H9 (cell line): ENCODE measurements around the gene GRID1. TPM values are rescaled to one million over a fixed set of nuclear protein-coding genes. Genes with fewer than 3 reads are reported as not detected.

Experiments
- DNase-seq: peaks from one replicate; pipeline ENCODE4 v3.0.0-alpha.2; 2017
- H2AFZ ChIP-seq: one replicate; pipeline ENCODE4 v1.6.1; 2013; ENCODE audit warnings: mild to moderate bottlenecking, low read length, control low read depth, moderate library complexity
- H2AK5ac ChIP-seq: 2 replicates; pipeline ENCODE4 v1.6.1; 2013; ENCODE audit warnings: low read length, control low read depth, mixed read lengths; ENCODE audit not compliant: insufficient read length
- H2BK120ac ChIP-seq: one replicate; pipeline ENCODE4 v1.6.1; 2013; ENCODE audit warnings: low read depth, mild to moderate bottlenecking, low read length, control low read depth, inconsistent platforms; ENCODE audit not compliant: poor library complexity, severe bottlenecking
- H2BK12ac ChIP-seq: 2 replicates; pipeline ENCODE4 v1.6.1; 2013; ENCODE audit warnings: low read length, control low read depth, mixed read lengths, low read depth; ENCODE audit not compliant: insufficient read length
- H2BK15ac ChIP-seq: 2 replicates; pipeline ENCODE4 v1.6.1; 2013; ENCODE audit warnings: low read depth, low read length, control low read depth
- H2BK20ac ChIP-seq: one replicate; pipeline ENCODE4 v1.6.1; 2013; ENCODE audit warnings: low read depth, mild to moderate bottlenecking, low read length, control low read depth, inconsistent platforms; ENCODE audit not compliant: poor library complexity, severe bottlenecking
- H2BK5ac ChIP-seq: 2 replicates; pipeline ENCODE4 v1.6.1; 2013; ENCODE audit warnings: low read length, control low read depth, mixed read lengths; ENCODE audit not compliant: insufficient read length
- H3K14ac ChIP-seq: 2 replicates; pipeline ENCODE4 v1.6.1; 2013; ENCODE audit warnings: low read length, control low read depth; ENCODE audit not compliant: insufficient read depth
- H3K18ac ChIP-seq: 2 replicates; pipeline ENCODE4 v1.6.1; 2013; ENCODE audit warnings: low read depth, mild to moderate bottlenecking, mixed read lengths, low read length, control low read depth; ENCODE audit not compliant: insufficient read length
- H3K23ac ChIP-seq: 2 replicates; pipeline ENCODE4 v1.6.1; 2013; ENCODE audit warnings: low read length, control low read depth, mixed read lengths, low read depth; ENCODE audit not compliant: insufficient read length
- H3K23me2 ChIP-seq: 2 replicates; pipeline ENCODE4 v1.6.1; 2013; ENCODE audit warnings: low read depth, mild to moderate bottlenecking, mixed read lengths, low read length, control low read depth; ENCODE audit not compliant: insufficient read length, poor library complexity, severe bottlenecking
- H3K27ac ChIP-seq: 2 replicates; pipeline ENCODE4 v1.5.1; 2013; ENCODE audit warnings: low read length, control low read depth, mixed read lengths, low read depth; ENCODE audit not compliant: insufficient read length
- H3K27me3 ChIP-seq: 2 replicates; pipeline ENCODE4 v1.6.1; 2013; ENCODE audit warnings: low read length, control low read depth, inconsistent platforms; ENCODE audit not compliant: insufficient read depth
- H3K4ac ChIP-seq: 2 replicates; pipeline ENCODE4 v1.6.1; 2013; ENCODE audit warnings: low read depth, mild to moderate bottlenecking, control low read depth, inconsistent platforms, low read length, moderate library complexity
- H3K4me1 ChIP-seq: 2 replicates; pipeline ENCODE4 v1.6.1; 2013; ENCODE audit warnings: low read length, control low read depth, inconsistent platforms; ENCODE audit not compliant: insufficient read depth
- H3K4me2 ChIP-seq: 2 replicates; pipeline ENCODE4 v1.6.1; 2013; ENCODE audit warnings: low read length, control low read depth, mixed read lengths; ENCODE audit not compliant: insufficient read length, insufficient read depth
- H3K56ac ChIP-seq: 2 replicates; pipeline ENCODE4 v1.6.1; 2013; ENCODE audit warnings: low read depth, mild to moderate bottlenecking, mixed read lengths, low read length, control low read depth; ENCODE audit not compliant: insufficient read length
- H3K79me1 ChIP-seq: 2 replicates; pipeline ENCODE4 v1.6.1; 2013; ENCODE audit warnings: low read depth, mild to moderate bottlenecking, moderate library complexity, low read length, control low read depth, inconsistent platforms; ENCODE audit not compliant: insufficient read depth, poor library complexity, severe bottlenecking
- H3K79me2 ChIP-seq: 2 replicates; pipeline ENCODE4 v1.6.1; 2013; ENCODE audit warnings: low read length, control low read depth, inconsistent platforms; ENCODE audit not compliant: insufficient read depth
- H3K9ac ChIP-seq: 2 replicates; pipeline ENCODE4 v1.6.1; 2013; ENCODE audit warnings: low read length, control low read depth, mixed read lengths; ENCODE audit not compliant: insufficient read length; ENCODE audit errors: extremely low read depth
- H3K9me3 ChIP-seq: one replicate; pipeline ENCODE4 v1.6.1; 2013; ENCODE audit warnings: low read depth, low read length, inconsistent platforms; ENCODE audit not compliant: control insufficient read depth
- H3T11ph ChIP-seq: one replicate; pipeline ENCODE4 v1.6.1; 2013; ENCODE audit warnings: mild to moderate bottlenecking, low read length, control low read depth, inconsistent platforms
- H4K20me1 ChIP-seq: one replicate; pipeline ENCODE4 v1.6.1; 2013; ENCODE audit not compliant: control insufficient read depth, insufficient read length, insufficient read depth
- H4K5ac ChIP-seq: 2 replicates; pipeline ENCODE4 v1.6.1; 2013; ENCODE audit warnings: low read depth, mild to moderate bottlenecking, mixed read lengths, low read length, control low read depth; ENCODE audit not compliant: insufficient read length
- H4K8ac ChIP-seq: replicated peaks from 2 replicates; pipeline ENCODE4 v1.6.1; 2013; ENCODE audit warnings: low read length, control low read depth, mixed read lengths, low read depth; ENCODE audit not compliant: insufficient read length
- H4K91ac ChIP-seq: 2 replicates; pipeline ENCODE4 v1.6.1; 2013; ENCODE audit warnings: low read depth, mild to moderate bottlenecking, moderate library complexity, mixed read lengths, low read length, control low read depth; ENCODE audit not compliant: insufficient read length
- H3K27ac Mint-ChIP-seq, 3 experiments: 2 replicates in 2 of 3; 3 replicates in 1 of 3; pipeline ENCODE4 v1.8.0; 2020 to 2021; ENCODE audit warnings: mixed read lengths in 3 of 3, mild to moderate bottlenecking in 1 of 3, moderate library complexity in 1 of 3
- H3K27me3 Mint-ChIP-seq: 2 replicates; pipeline ENCODE4 v1.8.0; 2021; ENCODE audit warnings: low read depth, mild to moderate bottlenecking, moderate library complexity, mixed read lengths
- H3K36me3 Mint-ChIP-seq, 3 experiments: 2 replicates in 2 of 3; 3 replicates in 1 of 3; pipeline ENCODE4 v1.8.0; 2020 to 2021; ENCODE audit warnings: low read depth in 3 of 3, mixed read lengths in 3 of 3; ENCODE audit not compliant: insufficient read depth in 1 of 3
- H3K4me1 Mint-ChIP-seq, 2 experiments: 2 replicates each; pipeline ENCODE4 v1.8.0; 2020; ENCODE audit warnings: mixed read lengths in 2 of 2
- H3K4me3 Mint-ChIP-seq, 2 experiments: 2 replicates in 1 of 2; 3 replicates in 1 of 2; pipeline ENCODE4 v1.8.0; 2020 to 2021; ENCODE audit warnings: mild to moderate bottlenecking in 2 of 2, mixed read lengths in 2 of 2, moderate library complexity in 1 of 2
- H3K9me3 Mint-ChIP-seq, 2 experiments: 2 replicates in 1 of 2; 3 replicates in 1 of 2; pipeline ENCODE4 v1.8.0; 2020; ENCODE audit warnings: mild to moderate bottlenecking in 2 of 2, mixed read lengths in 2 of 2, moderate library complexity in 1 of 2
- CTCF ChIP-seq: fragments of 200-600 bp; sonication (generic); conservative IDR thresholded peaks from 3 replicates; pipeline ENCODE4 v1.8.0; 2021; ENCODE audit warnings: antibody characterized with exemption, mild to moderate bottlenecking
- whole genome bisulfite sequencing: extraction: QIAGEN DNeasy Blood & Tissue Kit; methylation state at CpG from one replicate; pipeline ENCODE4 v1.1.7; 2013; ENCODE audit warnings: missing lambda C conversion rate, low lambda C conversion rate, mixed read lengths; ENCODE audit not compliant: insufficient read length; ENCODE audit errors: extremely low coverage; 5-methylcytosine and 5-hydroxymethylcytosine counted together
- total RNA-seq: library from RNA; stranded (reverse); gene quantifications from 2 replicates; pipeline ENCODE4 v1.2.1, GENCODE V29; 2021

Gene GRID1
- total RNA-seq, 1 experiment from 2014 or later: 0.35 TPM

GRCh38 chr10:86163522-86164173, 202.9 kb downstream of the GRID1 start:
- no peak for TF ChIP-seq CTCF

More at GRCh38 chr10:86163522-86164173, 202.9 kb downstream of the GRID1 start:
- Histone ChIP-seq H4K91ac (no peak overlapping the region), H2BK5ac (no peak overlapping the region), H3K4ac (no peak overlapping the region), H3K79me2 (no peaks in the 10 kb centered on the region), H2BK20ac (no peak overlapping the region), H3K79me1 (no peaks in the 10 kb centered on the region), H3K23me2 (no peaks in the 10 kb centered on the region), H3K14ac (no peak overlapping the region), H3T11ph (no peak overlapping the region), H3K4me2 (no peak overlapping the region), H2BK15ac (no peak overlapping the region), H3K56ac (no peak overlapping the region), H3K23ac (no peak overlapping the region), H4K5ac (no peak overlapping the region), H2AFZ (no peak overlapping the region), H3K9ac (no peak overlapping the region), H2BK120ac (no peak overlapping the region), H2AK5ac (no peak overlapping the region), H4K8ac (no peak overlapping the region), H3K27ac (no peak overlapping the region), H3K27me3 (no peaks in the 10 kb centered on the region), H3K18ac (no peak overlapping the region), H4K20me1 (no peaks in the 10 kb centered on the region), H2BK12ac (no peak overlapping the region), H3K4me1 (no peaks in the 10 kb centered on the region), H3K9me3 (no peaks in the 10 kb centered on the region)
- no peaks in the 10 kb centered on the region for H3K36me3 Mint-ChIP-seq
- no peak overlapping the region for H3K4me3 Mint-ChIP-seq
- H3K27me3 Mint-ChIP-seq: no peaks in the 10 kb centered on the region
- H3K9me3 Mint-ChIP-seq: no peaks in the 10 kb centered on the region
- no CpG with 5 or more reads among the region's 13 CpGs for WGBS
- DNase-seq: no peak
- peaks cover 0 to 5% of the 10 kb centered on the region in 2 experiments; a peak in 1 of 4 replicates for H3K4me1 Mint-ChIP-seq
- H3K27ac Mint-ChIP-seq: no peak overlapping the region
